ENCODE results near the gene MAGOHB. TPM values are rescaled to one million over a fixed set of nuclear protein-coding genes. Genes with fewer than 3 reads are reported as not detected.
"Not testable (repeated sequence)": the region's sequence is repeated elsewhere in the genome, so short reads cannot be mapped to it uniquely, and the experiment has no call there.

MAGOHB gene
- total RNA-seq: 10 to 100 TPM; 53.3 to 77.2 TPM

- no peaks in the 10 kb centered on the region for H3K9me3 Mint-ChIP-seq (ENCODE audit: low read depth)
- peaks cover 42% of the 10 kb centered on the region for H3K36me3 Mint-ChIP-seq
- ATAC-seq: peak; percentile 97
- H3K27ac Mint-ChIP-seq: peak within 1 kb of the TSS; percentile 98
- H3K4me3 Mint-ChIP-seq: peak within 1 kb of the TSS; percentile 95
- peaks cover 54% of the 10 kb centered on the region for H3K4me1 Mint-ChIP-seq
- CTCF ChIA-PET: interaction anchor here (0.6 to 1.8 kb wide), 7 partner anchors 9 to 460 kb away, joined by 3 to 7 read pairs (median 3); no protein-coding TSS in a partner anchor
- peaks cover 3% of the 10 kb centered on the region for H3K27me3 Mint-ChIP-seq
- peak; percentile 99 for DNase-seq
These were observed at the start of gene MAGOHB for GRCh38 chr12:10613349-10614055. TSS of gene MAGOHB (minus strand) at chr12:10613609. CDS start at chr12:10613532, 77 bp downstream.

- no peak overlapping the region for H3K27ac Mint-ChIP-seq
- peaks cover 3% of the 10 kb centered on the region for H3K9me3 Mint-ChIP-seq (ENCODE audit: low read depth)
- H3K27me3 Mint-ChIP-seq: peaks cover 2% of the 10 kb centered on the region
- H3K4me1 Mint-ChIP-seq: peaks cover 1% of the 10 kb centered on the region
- ATAC-seq (no peak), DNase-seq (no peak)
- no peak overlapping the region for H3K4me3 Mint-ChIP-seq
- peaks cover 64% of the 10 kb centered on the region for H3K36me3 Mint-ChIP-seq
- CTCF ChIA-PET: no interaction called here
These were observed 47.9 kb upstream of the MAGOHB start for GRCh38 chr12:10661338-10661737.

- DNase-seq (no peak), ATAC-seq (no peak)
- Mint-ChIP-seq H3K36me3 (peaks cover 56% of the 10 kb centered on the region), H3K4me1 (peaks cover 2% of the 10 kb centered on the region), H3K9me3 (ENCODE audit: low read depth) (peaks cover 6% of the 10 kb centered on the region), H3K27ac (no peak overlapping the region), H3K4me3 (no peak overlapping the region), H3K27me3 (peaks cover 2% of the 10 kb centered on the region)
- CTCF ChIA-PET: no interaction called here
These were observed 40.6 kb upstream of the MAGOHB start for GRCh38 chr12:10654003-10654402.

- Mint-ChIP-seq H3K9me3 (ENCODE audit: low read depth) (peaks cover 13% of the 10 kb centered on the region), H3K27ac (no peak overlapping the region), H3K4me1 (peaks cover 2% of the 10 kb centered on the region), H3K27me3 (no peaks in the 10 kb centered on the region), H3K4me3 (no peak overlapping the region), H3K36me3 (peaks cover 51% of the 10 kb centered on the region)
- no peak for DNase-seq
- ATAC-seq: no peak
- CTCF ChIA-PET: no interaction called here
These were observed 38.8 kb upstream of the MAGOHB start for GRCh38 chr12:10652192-10652591.

GRCh38 chr12:10646576-10646975, 33.2 kb upstream of the MAGOHB start:
- peaks cover 66% of the 10 kb centered on the region for H3K36me3 Mint-ChIP-seq
- H3K27ac Mint-ChIP-seq, CTCF ChIA-PET, H3K27me3 Mint-ChIP-seq, DNase-seq, H3K4me3 Mint-ChIP-seq, ATAC-seq, H3K4me1 Mint-ChIP-seq: not testable (repeated sequence)
- H3K9me3 Mint-ChIP-seq (ENCODE audit: low read depth): peaks cover 26% of the 10 kb centered on the region

- ATAC-seq: no peak
- Mint-ChIP-seq H3K27ac (no peak overlapping the region), H3K4me1 (no peaks in the 10 kb centered on the region), H3K27me3 (no peaks in the 10 kb centered on the region), H3K36me3 (peaks cover 70% of the 10 kb centered on the region), H3K9me3 (ENCODE audit: low read depth) (peaks cover 26% of the 10 kb centered on the region), H3K4me3 (no peak overlapping the region)
- DNase-seq: no peak
- CTCF ChIA-PET: no interaction called here
These were observed 32.5 kb upstream of the MAGOHB start for GRCh38 chr12:10645910-10646309.

- Mint-ChIP-seq H3K4me3 (no peak overlapping the region), H3K4me1 (no peaks in the 10 kb centered on the region), H3K36me3 (peaks cover 68% of the 10 kb centered on the region), H3K9me3 (ENCODE audit: low read depth) (peaks cover 19% of the 10 kb centered on the region), H3K27ac (no peak overlapping the region), H3K27me3 (no peaks in the 10 kb centered on the region)
- ATAC-seq: no peak
- CTCF ChIA-PET: interaction anchor here (0.6 kb wide), 1 partner anchor 484 kb away, joined by 3 read pairs; no protein-coding TSS in a partner anchor
- DNase-seq: no peak
These were observed 28.5 kb upstream of the MAGOHB start for GRCh38 chr12:10641735-10642500.

GRCh38 chr12:10638728-10639127, 25.3 kb upstream of the MAGOHB start:
- H3K36me3 Mint-ChIP-seq: peaks cover 62% of the 10 kb centered on the region

GRCh38 chr12:10636611-10637010, 23.2 kb upstream of the MAGOHB start:
- no peak for DNase-seq
- ATAC-seq: no peak
- Mint-ChIP-seq H3K27ac (no peak overlapping the region), H3K4me1 (no peaks in the 10 kb centered on the region), H3K4me3 (no peak overlapping the region), H3K36me3 (peaks cover 62% of the 10 kb centered on the region), H3K27me3 (no peaks in the 10 kb centered on the region), H3K9me3 (ENCODE audit: low read depth) (no peaks in the 10 kb centered on the region)
- CTCF ChIA-PET: no interaction called here

More at GRCh38 chr12:10638728-10639127, 25.3 kb upstream of the MAGOHB start:
- H3K4me1 Mint-ChIP-seq: no peaks in the 10 kb centered on the region
- H3K9me3 Mint-ChIP-seq (ENCODE audit: low read depth): no peaks in the 10 kb centered on the region
- DNase-seq (no peak), ATAC-seq (no peak)
- CTCF ChIA-PET: no interaction called here
- no peak overlapping the region for H3K4me3 Mint-ChIP-seq
- H3K27ac Mint-ChIP-seq: no peak overlapping the region
- no peaks in the 10 kb centered on the region for H3K27me3 Mint-ChIP-seq

- H3K4me1 Mint-ChIP-seq: no peaks in the 10 kb centered on the region
- DNase-seq (no peak), ATAC-seq (no peak)
- no peaks in the 10 kb centered on the region for H3K27me3 Mint-ChIP-seq
- H3K27ac Mint-ChIP-seq: no peak overlapping the region
- H3K36me3 Mint-ChIP-seq: peaks cover 60% of the 10 kb centered on the region
- no peaks in the 10 kb centered on the region for H3K9me3 Mint-ChIP-seq (ENCODE audit: low read depth)
- CTCF ChIA-PET: no interaction called here
- H3K4me3 Mint-ChIP-seq: no peak overlapping the region
These were observed 22.7 kb upstream of the MAGOHB start for GRCh38 chr12:10636124-10636523.

- Mint-ChIP-seq H3K4me3 (no peak overlapping the region), H3K36me3 (peaks cover 56% of the 10 kb centered on the region), H3K27me3 (no peaks in the 10 kb centered on the region), H3K27ac (no peak overlapping the region), H3K4me1 (no peaks in the 10 kb centered on the region), H3K9me3 (ENCODE audit: low read depth) (no peaks in the 10 kb centered on the region)
- CTCF ChIA-PET: no interaction called here
- no peak for ATAC-seq
- no peak for DNase-seq
These were observed 21.9 kb upstream of the MAGOHB start for GRCh38 chr12:10635306-10635705.

- CTCF ChIA-PET: no interaction called here
- Mint-ChIP-seq H3K27ac (no peak overlapping the region), H3K4me3 (no peak overlapping the region), H3K9me3 (ENCODE audit: low read depth) (no peaks in the 10 kb centered on the region), H3K27me3 (no peaks in the 10 kb centered on the region), H3K36me3 (peaks cover 56% of the 10 kb centered on the region), H3K4me1 (no peaks in the 10 kb centered on the region)
- DNase-seq: no peak
- ATAC-seq: no peak
These were observed 21.0 kb upstream of the MAGOHB start for GRCh38 chr12:10634427-10634826.

GRCh38 chr12:10633541-10633940, 20.1 kb upstream of the MAGOHB start:
- DNase-seq (no peak), ATAC-seq (no peak)
- CTCF ChIA-PET: no interaction called here
- peaks cover 52% of the 10 kb centered on the region for H3K36me3 Mint-ChIP-seq
- H3K9me3 Mint-ChIP-seq (ENCODE audit: low read depth): no peaks in the 10 kb centered on the region
- H3K27me3 Mint-ChIP-seq: no peaks in the 10 kb centered on the region
- no peaks in the 10 kb centered on the region for H3K4me1 Mint-ChIP-seq
- H3K27ac Mint-ChIP-seq: no peak overlapping the region
- H3K4me3 Mint-ChIP-seq: no peak overlapping the region

- Mint-ChIP-seq H3K4me1 (no peaks in the 10 kb centered on the region), H3K9me3 (ENCODE audit: low read depth) (no peaks in the 10 kb centered on the region), H3K27me3 (no peaks in the 10 kb centered on the region), H3K36me3 (peaks cover 60% of the 10 kb centered on the region), H3K4me3 (no peak overlapping the region), H3K27ac (no peak overlapping the region)
- DNase-seq (no peak), ATAC-seq (no peak)
- CTCF ChIA-PET: no interaction called here
These were observed 18.8 kb upstream of the MAGOHB start for GRCh38 chr12:10632226-10632625.

Data from activated CD8-positive, alpha-beta memory T cell treated with anti-CD3 and anti-CD28 coated beads, Interleukin-2, amount 10 ng/mL, durations not matched to agents 7 days and 5 days (primary cell).